HFFc6 (cell line): ENCODE data around the gene SPDYE4. TPM values are rescaled to one million over a fixed set of nuclear protein-coding genes. Genes with fewer than 3 reads are reported as not detected.

Experiments
- DNase-seq: peaks from one replicate; pipeline ENCODE4 v3.0.0-alpha.2; 2018
- H3K27ac Mint-ChIP-seq: 2 replicates; pipeline ENCODE4 v1.8.0; 2020; ENCODE audit warnings: mild to moderate bottlenecking, mixed read lengths
- H3K27me3 Mint-ChIP-seq: 2 replicates; pipeline ENCODE4 v1.8.0; 2021; ENCODE audit warnings: mild to moderate bottlenecking, moderate library complexity, mixed read lengths; ENCODE audit not compliant: insufficient read depth
- H3K36me3 Mint-ChIP-seq: 2 replicates; pipeline ENCODE4 v1.8.0; 2021; ENCODE audit warnings: low read depth, mixed read lengths
- H3K4me1 Mint-ChIP-seq: 2 replicates; pipeline ENCODE4 v1.8.0; 2020; ENCODE audit warnings: low read depth, mixed read lengths
- H3K4me3 Mint-ChIP-seq: 2 replicates; pipeline ENCODE4 v1.8.0; 2020; ENCODE audit warnings: mild to moderate bottlenecking, moderate library complexity, mixed read lengths
- H3K9me3 Mint-ChIP-seq: 2 replicates; pipeline ENCODE4 v1.8.0; 2020; ENCODE audit warnings: mild to moderate bottlenecking, mixed read lengths
- total RNA-seq, 6 experiments: library from RNA; stranded (reverse); fragmentation: NEBNext Ultra II Directional; extraction: Animal tissue kit (Norgen Biotek cat#: 25700); gene quantifications; 2 replicates in 1 of 6; 3 replicates in 5 of 6; pipeline ENCODE4 v1.2.3, GENCODE V29; 2021
- TF ChIP-seq, protein P1 (sequence below): fragments of 200-600 bp; sonication (generic); IDR thresholded peaks from 2 replicates; pipeline ENCODE4 v1.5.0; 2021; ENCODE audit warnings: antibody characterized with exemption, mild to moderate bottlenecking

The SPDYE4 gene
- total RNA-seq, 6 experiments from 2014 or later = not detected

DNA sequence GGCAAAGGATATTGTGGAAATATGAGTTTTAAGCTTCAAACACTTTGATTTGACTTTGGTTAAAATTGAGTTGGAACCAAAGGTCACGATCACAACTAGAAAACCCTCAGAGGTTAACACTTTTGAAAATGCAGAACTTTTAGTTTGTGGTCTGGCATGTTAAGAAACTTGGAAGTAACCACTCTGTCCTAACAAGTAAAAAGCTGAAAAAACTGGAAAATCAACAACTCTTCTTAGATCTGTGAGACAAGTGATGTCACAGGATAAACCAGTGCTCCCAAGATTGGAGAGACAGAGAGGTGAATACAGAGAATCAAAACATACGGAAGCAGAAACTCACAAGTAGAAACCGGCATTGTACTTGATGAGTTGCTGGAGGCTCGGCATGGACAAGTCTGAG, 23.4 kb upstream of the SPDYE4 start:
- TF ChIP-seq, protein P1, sequence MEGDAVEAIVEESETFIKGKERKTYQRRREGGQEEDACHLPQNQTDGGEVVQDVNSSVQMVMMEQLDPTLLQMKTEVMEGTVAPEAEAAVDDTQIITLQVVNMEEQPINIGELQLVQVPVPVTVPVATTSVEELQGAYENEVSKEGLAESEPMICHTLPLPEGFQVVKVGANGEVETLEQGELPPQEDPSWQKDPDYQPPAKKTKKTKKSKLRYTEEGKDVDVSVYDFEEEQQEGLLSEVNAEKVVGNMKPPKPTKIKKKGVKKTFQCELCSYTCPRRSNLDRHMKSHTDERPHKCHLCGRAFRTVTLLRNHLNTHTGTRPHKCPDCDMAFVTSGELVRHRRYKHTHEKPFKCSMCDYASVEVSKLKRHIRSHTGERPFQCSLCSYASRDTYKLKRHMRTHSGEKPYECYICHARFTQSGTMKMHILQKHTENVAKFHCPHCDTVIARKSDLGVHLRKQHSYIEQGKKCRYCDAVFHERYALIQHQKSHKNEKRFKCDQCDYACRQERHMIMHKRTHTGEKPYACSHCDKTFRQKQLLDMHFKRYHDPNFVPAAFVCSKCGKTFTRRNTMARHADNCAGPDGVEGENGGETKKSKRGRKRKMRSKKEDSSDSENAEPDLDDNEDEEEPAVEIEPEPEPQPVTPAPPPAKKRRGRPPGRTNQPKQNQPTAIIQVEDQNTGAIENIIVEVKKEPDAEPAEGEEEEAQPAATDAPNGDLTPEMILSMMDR = no peak
- H3K9me3 Mint-ChIP-seq = peaks cover 4% of the 10 kb centered on the region; the same call in 1 of the 2 replicates
- H3K4me1 Mint-ChIP-seq = no peaks in the 10 kb centered on the region
- no peak for DNase-seq
- H3K36me3 Mint-ChIP-seq = no peaks in the 10 kb centered on the region
- no peak overlapping the region for H3K4me3 Mint-ChIP-seq
- peaks cover 8% of the 10 kb centered on the region for H3K27me3 Mint-ChIP-seq
- H3K27ac Mint-ChIP-seq = no peak overlapping the region

DNA sequence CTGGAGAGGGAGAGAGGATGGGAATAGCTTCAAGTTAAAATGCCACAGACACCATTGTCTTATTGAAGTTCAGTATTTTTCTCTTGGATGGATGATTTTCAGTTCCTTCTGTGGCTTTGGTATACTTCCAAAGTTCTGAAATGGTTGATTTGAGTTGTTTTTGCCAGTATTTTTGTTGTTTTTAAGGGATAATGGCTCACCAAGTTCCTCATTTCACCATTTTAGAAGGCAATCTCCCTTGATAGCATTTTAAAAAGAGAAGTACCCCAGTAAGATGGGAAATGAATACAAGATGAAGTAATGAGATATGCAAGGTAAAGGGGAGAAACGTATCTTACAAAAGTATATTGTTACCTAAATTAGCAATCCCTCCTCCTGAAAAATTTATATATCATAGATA, 18.5 kb upstream of the SPDYE4 start:
- H3K4me1 Mint-ChIP-seq = no peaks in the 10 kb centered on the region
- no peak for DNase-seq
- H3K9me3 Mint-ChIP-seq = no peaks in the 10 kb centered on the region
- H3K4me3 Mint-ChIP-seq = no peak overlapping the region
- TF ChIP-seq, protein P1 = no peak
- peaks cover 4% of the 10 kb centered on the region; the same call in 1 of the 2 replicates for H3K27me3 Mint-ChIP-seq
- no peaks in the 10 kb centered on the region for H3K36me3 Mint-ChIP-seq
- H3K27ac Mint-ChIP-seq = no peak overlapping the region

DNA sequence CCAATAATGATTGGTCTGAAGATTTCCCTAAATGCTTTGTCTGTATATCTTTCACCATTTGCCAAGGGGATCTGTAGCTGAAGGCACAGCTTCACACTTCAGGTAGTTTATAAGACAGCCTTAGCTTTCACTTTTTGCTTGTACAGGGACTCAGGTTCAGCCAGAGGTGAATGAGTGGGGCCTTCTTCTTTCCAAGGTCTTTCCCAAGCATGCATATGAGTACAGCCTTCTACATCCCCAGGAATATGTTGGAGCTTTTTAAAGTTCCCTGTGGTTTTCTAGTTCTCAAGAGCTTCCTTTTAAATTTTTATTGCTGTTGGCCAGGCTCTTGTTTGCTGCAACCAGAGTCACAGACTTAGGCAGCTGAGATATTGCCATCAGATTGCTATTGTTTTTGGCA, 17.9 kb upstream of the SPDYE4 start:
- Mint-ChIP-seq H3K27me3 (peaks cover 4% of the 10 kb centered on the region; the same call in 1 of the 2 replicates), H3K4me1 (no peaks in the 10 kb centered on the region), H3K36me3 (no peaks in the 10 kb centered on the region), H3K4me3 (no peak overlapping the region), H3K9me3 (no peaks in the 10 kb centered on the region), H3K27ac (no peak overlapping the region)
- no peak for DNase-seq
- TF ChIP-seq, protein P1 = no peak

DNA sequence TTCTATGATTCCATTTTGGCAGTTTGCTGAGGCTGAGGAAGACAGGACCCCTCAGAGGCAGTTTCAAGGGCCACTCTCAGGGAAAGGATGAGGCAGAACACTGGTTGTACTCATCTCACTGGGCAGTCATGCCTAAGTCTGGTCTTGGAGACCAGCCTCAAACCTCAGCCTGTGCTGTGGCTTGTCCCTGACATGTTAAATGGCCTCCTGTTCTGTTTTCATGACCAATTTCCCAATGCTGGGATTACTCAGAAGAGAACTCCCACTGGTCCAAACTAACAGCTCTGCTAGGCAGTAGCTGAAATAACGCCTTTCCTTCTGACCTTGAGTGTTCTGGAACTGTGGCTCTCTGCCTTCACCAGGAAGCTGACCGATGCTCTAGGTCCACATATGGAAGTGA, 8.4 kb upstream of the SPDYE4 start:
- TF ChIP-seq, protein P1 = no peak
- Mint-ChIP-seq H3K36me3 (no peaks in the 10 kb centered on the region), H3K27ac (no peak overlapping the region), H3K4me1 (no peaks in the 10 kb centered on the region), H3K4me3 (no peak overlapping the region), H3K27me3 (peaks cover 10% of the 10 kb centered on the region), H3K9me3 (no peaks in the 10 kb centered on the region)
- DNase-seq = no peak

DNA sequence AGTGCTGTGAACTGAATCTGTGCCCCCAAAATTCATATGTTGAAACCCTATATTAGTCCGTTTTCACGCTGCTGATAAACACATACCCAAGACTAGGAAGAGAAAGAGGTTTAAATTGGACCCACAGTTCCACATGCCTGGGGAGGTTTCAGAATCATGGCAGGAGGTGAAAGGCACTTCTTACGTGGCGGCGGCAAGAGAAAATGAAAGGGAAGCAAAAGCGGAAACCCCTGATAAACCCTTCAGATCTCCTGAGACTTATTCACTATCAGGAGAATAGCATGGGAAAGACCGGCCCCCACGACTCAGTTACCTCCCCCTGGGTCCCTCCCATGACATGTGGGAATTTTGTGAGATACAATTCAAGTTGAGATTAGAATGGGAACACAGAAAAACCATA, 3.7 kb upstream of the SPDYE4 start:
- no peak for DNase-seq
- H3K4me1 Mint-ChIP-seq = no peaks in the 10 kb centered on the region
- H3K4me3 Mint-ChIP-seq = no peak overlapping the region
- peaks cover 14% of the 10 kb centered on the region for H3K27me3 Mint-ChIP-seq
- H3K9me3 Mint-ChIP-seq = no peaks in the 10 kb centered on the region
- H3K27ac Mint-ChIP-seq = no peak overlapping the region
- no peaks in the 10 kb centered on the region for H3K36me3 Mint-ChIP-seq
- TF ChIP-seq, protein P1 = no peak

DNA sequence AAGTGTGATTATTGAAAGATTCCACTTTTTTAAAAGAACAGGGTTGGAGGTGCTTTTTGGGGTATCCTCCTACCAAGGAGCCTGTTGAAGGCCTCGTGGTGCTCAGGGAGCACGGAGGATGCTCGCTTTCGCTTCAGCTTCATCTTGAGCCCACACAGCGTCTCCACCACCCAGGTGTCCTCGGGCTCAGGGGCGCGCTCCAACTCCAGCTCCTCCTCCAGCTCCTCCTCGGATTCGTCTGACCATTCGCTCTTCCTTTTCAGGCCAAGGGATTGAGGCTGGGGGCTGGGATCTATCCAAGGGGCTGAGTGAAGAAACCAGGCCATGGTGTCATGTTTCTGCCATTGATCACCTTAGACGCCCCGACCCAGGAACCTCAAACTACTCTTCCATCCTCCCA, 1.2 kb downstream of the SPDYE4 start:
- DNase-seq = no peak
- Mint-ChIP-seq H3K4me3 (no peak overlapping the region), H3K27me3 (peaks cover 23% of the 10 kb centered on the region), H3K9me3 (no peaks in the 10 kb centered on the region), H3K4me1 (no peaks in the 10 kb centered on the region), H3K36me3 (no peaks in the 10 kb centered on the region), H3K27ac (no peak overlapping the region)
- TF ChIP-seq, protein P1 = no peak
